Activated CD8-positive, alpha-beta memory T cell treated with anti-CD3 and anti-CD28 coated beads for 4 hours (primary cell): ENCODE measurements around the gene VTI1A.
"Not testable (repeated sequence)": the region's sequence is repeated elsewhere in the genome, so short reads cannot be mapped to it uniquely, and the experiment has no call there.

Source experiments
- DNase-seq, 2 donors: peaks; one replicate each; pipeline ENCODE4 v3.0.0-alpha.2; 2020; ENCODE audit warnings: low read depth in 2 of 2

VTI1A gene

GRCh38 chr10:112454910-112455779, 8.1 kb downstream of the VTI1A start:
- no peak for DNase-seq

DNA sequence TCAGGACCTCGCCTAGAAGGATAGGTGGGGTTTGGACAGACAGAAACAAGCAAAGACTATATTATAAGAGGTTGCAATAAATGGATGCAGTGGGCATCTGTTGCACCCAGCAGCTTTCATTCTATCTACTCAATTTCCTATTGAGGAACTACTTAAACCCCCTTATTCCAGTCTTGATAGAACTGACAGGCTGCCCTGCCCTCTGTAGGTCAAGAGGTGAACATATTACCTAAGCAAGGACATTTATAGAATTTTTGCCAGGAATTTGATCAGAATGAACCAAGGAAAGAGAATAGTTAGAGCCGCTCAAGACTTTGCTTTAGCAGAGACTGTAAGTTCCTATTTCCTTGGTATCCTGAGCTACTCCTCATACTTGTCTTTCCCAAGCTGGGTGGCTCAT, 9.5 kb downstream of the VTI1A start:
- no peak for DNase-seq

DNA sequence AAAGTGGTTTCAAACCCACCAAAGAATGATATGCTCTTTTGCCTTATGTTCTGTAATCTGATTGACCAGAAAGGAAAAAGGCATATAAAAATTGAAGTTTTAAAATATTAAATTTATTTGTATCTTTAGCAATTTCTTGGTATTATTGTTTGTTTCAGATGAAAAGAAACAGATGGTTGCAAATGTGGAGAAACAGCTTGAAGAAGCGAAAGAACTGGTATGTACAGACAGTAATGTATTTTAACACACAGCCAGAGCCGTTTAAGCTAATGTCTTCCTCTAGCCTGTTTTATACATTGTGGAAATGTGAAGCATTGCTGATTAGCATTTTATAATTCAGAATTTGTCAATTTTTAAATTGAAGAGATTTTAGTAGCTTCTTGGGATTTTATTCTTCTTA, 13.4 kb downstream of the VTI1A start:
- DNase-seq = no peak

DNA sequence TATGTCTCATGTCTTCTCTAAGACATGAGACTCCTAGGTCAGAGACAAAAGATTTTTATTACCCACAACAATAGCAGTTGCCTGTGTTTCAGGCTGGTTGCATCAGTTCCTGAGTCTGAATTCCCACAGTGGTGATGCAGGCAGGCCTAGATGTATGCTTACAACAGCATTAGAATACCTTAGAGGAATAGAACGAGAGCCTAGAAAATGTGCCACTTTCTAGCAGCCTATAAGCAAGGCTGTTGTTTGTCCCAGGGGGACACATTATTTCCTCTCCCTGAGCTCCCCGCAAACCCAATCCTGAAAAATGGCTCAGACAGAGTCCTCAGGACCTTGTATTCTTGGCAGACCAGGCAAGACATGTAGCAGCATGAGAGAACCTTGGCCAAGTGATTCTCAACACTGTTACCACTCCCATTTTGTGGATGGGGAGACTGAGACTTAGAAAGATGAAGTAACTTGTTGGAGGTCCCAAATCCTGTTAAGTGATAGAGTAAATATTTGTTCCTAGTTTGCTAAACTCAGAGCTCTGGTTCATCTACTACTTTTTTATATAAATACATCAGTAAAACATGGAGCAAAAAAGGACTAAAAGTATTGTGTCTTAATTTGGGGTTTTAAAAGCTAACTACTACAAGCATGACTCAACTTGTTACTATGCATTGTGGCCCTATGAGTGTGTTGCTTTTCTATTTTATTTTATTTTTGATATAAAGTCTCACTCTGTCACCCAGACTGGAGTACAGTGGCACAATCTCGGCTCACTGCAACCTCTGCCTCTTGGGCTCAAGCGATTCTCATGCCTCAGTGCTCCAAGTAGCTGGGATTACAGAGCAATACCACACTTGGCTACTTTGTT, 14.2 kb downstream of the VTI1A start:
- no peak for DNase-seq

GRCh38 chr10:112464074-112464473, 17.1 kb downstream of the VTI1A start:
- not testable (repeated sequence) for DNase-seq

DNA sequence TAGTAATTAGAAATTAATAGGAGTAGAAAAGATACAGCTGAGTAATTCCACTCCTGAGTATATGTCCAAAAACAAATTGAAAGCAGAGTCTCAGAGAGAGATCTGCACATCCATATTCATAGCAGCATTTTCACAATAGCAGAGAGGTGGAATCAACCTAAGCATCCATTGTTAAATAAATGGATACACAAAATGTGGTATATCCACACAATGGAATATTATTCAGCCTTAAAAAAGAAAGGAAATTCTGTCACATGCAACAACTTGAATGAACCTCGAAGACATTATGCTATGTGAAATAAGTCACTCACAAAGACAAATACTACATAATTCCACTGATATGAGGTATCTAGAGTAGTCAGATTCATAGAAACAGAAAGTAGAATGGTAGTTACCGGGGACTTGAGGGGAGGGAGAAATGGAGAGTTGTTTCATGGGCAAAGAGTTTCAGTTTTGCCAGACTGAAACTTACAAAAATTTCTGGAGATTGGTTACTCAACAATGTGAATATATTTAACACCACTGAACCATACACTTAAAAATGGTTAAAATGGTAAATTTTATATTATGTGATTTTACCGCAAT, 18.4 kb downstream of the VTI1A start:
- no peak for DNase-seq

DNA sequence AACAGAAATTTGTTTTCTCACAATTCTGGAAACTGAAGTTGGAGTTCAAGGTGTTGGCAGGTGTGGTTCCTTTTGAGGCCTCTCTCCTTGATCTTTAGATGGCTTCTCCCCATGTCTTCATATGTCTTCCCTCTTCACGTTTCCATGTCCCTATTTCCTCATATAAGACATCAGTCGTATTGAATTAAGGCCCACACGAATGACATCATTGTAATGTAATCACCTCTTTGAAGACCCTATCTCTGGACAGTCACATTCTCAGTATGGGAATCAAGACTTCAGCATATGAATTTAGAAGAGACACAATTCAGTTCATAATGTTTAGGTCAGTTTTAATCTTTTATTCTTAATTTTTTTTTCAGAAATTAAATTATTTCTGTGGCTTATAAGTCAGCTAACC, 19.8 kb downstream of the VTI1A start:
- no peak for DNase-seq

GRCh38 chr10:112467541-112468075, 20.6 kb downstream of the VTI1A start:
- DNase-seq = no peak

GRCh38 chr10:112471878-112472487, 25.0 kb downstream of the VTI1A start:
- no peak for DNase-seq

DNA sequence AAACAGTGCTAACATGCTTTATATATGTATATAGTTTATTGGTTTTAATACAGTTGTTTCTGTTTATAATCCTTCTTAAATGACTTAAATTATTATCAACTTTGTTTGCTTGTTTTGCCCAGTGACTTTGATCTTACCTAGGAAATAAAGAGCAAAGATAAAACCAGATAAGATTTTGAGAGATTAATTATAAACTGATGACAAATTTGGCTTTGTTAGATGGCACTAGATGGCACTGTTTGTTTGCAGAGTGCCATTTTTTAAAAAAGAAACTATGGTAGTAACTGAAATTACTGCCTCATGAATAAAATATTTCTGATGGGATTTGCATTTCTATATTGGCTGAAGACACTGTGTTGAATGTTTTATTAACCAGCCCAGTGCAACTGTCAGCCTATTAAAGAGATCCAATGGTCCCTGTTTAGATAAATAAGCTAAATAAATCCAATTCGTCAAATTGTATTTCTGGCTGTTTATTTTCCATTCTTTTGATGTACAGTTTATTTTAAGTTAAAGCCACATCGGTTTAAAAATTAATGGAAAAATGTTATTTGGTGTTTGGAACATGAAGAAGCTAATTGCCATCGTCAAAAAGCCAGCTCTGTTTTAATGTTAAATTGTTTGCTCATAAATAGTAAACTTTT, 28.7 kb downstream of the VTI1A start:
- no peak for DNase-seq

GRCh38 chr10:112481602-112482001, 34.6 kb downstream of the VTI1A start:
- no peak for DNase-seq

DNA sequence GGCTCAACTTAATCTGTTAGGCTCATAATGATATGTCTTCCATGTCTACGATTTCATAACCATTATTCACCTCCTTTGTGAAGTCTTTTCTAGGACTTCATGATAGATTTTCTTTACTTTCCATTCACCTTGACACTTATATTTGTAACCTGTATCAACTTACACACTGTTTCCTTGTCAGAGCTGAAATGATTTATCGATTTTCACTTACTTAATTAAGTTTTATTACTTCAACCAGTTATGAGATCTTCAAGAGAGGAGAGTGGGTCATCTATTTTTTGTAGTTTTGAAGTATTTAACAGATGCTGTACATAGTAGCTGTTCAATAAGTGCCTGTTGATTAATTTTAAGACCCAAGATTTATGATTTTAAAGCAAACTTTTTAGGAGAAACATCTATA, 37.4 kb downstream of the VTI1A start:
- DNase-seq = no peak

DNA sequence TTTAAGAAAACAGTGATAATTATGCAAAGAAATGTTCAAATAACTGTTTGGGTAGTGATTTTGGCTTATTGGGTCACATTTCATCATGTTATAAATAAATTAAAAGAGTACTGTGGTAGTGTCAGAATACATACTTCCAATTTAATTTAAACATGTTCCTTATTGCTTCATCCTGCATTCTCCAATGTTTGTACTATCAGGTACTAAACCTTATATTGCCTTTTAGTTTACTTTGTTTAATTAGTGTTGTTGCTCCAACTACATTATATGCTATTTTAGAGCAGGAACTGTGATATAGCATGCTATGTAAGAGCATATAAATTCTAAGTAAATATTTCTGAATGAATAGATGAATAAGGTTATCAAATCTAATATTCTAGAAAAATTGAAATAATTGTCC, 40.9 kb downstream of the VTI1A start:
- no peak for DNase-seq

GRCh38 chr10:112490545-112490944, 43.5 kb downstream of the VTI1A start:
- no peak for DNase-seq

- DNase-seq = no peak
Observed at GRCh38 chr10:112491144-112491543, 44.1 kb downstream of the VTI1A start.

DNA sequence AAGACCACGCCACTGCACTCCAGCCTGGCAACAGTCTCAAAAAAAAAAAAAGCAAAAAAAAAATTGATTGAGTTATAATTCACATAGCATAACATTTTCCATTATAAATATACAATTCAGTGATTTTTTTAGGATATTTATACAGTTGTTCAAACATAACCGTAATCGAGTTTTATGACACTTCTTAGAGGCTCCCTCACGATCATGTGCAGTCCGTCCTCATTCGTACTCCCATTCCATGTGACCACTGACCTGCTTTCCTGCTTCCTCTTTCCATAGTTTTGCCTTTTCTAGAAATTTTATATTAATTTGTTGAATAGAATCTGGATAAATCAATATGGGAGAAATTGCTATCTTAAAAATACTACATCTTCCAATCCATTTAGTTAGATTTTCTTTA, 45.7 kb downstream of the VTI1A start:
- no peak for DNase-seq

GRCh38 chr10:112497347-112497950, 50.4 kb downstream of the VTI1A start:
- DNase-seq = no peak

DNA sequence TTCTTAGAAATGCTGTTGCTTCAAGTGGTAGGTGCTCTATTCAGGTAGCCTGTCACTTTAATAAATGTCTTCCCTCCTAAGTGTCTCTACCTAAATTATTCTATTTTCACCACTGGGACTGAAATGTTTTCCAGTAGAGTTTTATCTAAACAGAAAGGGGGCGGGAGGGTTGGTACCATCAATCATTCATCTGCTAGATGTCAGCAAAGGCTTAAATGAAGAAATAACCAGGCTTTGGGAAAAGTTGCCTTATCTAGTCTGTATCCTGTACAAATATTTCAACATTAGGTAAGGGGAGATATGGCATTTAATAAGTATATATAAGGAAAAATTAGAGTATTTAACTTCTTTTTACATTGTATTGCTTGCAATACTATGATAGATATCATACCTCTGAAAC, 51.8 kb downstream of the VTI1A start:
- DNase-seq = no peak

DNA sequence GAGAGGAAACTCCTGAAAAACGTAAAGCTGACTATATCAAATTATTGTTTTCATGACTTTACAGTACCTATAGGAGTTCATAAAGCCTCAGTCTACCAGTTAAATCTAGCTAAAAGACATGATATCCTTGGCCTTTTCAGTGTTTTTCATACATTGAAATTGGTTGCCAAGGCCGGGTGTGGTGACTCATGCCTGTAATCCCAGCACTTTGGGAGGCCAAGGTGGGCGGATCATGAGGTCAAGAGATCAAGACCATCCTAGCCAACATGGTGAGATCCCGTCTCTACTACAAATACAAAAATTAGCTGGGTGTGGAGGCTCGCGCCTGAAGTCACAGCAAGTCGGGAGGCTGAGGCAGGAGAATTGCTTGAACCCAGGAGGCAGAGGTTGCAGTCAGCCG, 53.0 kb downstream of the VTI1A start:
- not testable (repeated sequence) for DNase-seq

DNA sequence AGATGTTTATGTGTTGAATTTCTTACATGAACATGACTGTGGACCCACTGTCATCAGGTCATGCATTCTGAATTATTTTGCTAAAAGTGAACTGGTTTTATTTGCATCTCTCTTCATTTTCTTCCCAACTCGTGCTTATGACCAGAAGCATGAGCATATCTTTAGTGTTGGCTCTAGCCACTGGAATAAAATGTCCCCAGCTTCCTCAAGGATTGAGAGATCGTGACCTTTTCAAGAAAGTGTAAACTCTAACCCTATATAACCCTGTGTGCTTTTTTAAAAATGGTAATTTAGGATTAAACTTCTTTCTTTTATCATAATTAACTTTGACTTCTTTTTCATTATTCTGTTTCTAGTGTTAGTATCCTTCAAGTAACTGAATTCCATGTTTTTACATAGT, 55.5 kb downstream of the VTI1A start:
- no peak for DNase-seq

DNA sequence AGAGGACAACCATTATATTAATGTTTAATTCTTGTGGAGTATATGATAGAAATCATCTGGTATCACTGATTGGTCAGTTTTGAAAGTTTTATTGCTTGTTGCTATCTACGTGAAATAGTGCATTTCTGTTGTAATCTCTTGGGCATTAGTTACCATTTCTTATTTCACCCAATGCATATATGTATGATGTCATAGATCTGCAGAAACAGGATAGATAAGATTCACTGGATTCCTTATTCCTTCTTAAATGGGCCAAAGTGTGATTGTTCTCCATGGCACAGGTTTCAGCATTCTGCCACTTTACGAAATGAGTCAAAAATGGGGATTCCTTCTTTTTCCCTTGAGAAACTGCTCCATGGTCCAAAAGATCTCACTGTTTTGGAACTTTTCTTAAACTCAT, 56.6 kb downstream of the VTI1A start:
- no peak for DNase-seq
